NCI-H748 (cell line): ENCODE data around the gene COG2.
"Not testable (repeated sequence)": the region's sequence is repeated elsewhere in the genome, so short reads cannot be mapped to it uniquely, and the experiment has no call there.

Source experiments
- DNase-seq: peaks from one replicate; lab custom pipeline; 2025; ENCODE audit not compliant: unreplicated experiment; lab: John Stamatoyannopoulos, UW

Gene COG2, protein sequence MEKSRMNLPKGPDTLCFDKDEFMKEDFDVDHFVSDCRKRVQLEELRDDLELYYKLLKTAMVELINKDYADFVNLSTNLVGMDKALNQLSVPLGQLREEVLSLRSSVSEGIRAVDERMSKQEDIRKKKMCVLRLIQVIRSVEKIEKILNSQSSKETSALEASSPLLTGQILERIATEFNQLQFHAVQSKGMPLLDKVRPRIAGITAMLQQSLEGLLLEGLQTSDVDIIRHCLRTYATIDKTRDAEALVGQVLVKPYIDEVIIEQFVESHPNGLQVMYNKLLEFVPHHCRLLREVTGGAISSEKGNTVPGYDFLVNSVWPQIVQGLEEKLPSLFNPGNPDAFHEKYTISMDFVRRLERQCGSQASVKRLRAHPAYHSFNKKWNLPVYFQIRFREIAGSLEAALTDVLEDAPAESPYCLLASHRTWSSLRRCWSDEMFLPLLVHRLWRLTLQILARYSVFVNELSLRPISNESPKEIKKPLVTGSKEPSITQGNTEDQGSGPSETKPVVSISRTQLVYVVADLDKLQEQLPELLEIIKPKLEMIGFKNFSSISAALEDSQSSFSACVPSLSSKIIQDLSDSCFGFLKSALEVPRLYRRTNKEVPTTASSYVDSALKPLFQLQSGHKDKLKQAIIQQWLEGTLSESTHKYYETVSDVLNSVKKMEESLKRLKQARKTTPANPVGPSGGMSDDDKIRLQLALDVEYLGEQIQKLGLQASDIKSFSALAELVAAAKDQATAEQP

GRCh38 chr1:230642263-230642959, at the start of gene COG2:
COG2 (plus strand) TSS chr1:230642481; CDS start chr1:230642607, 126 bp downstream.
- DNase-seq = peak; percentile 92

GRCh38 chr1:230592848-230593414, 49.4 kb upstream of the COG2 start:
- no peak for DNase-seq

DNA sequence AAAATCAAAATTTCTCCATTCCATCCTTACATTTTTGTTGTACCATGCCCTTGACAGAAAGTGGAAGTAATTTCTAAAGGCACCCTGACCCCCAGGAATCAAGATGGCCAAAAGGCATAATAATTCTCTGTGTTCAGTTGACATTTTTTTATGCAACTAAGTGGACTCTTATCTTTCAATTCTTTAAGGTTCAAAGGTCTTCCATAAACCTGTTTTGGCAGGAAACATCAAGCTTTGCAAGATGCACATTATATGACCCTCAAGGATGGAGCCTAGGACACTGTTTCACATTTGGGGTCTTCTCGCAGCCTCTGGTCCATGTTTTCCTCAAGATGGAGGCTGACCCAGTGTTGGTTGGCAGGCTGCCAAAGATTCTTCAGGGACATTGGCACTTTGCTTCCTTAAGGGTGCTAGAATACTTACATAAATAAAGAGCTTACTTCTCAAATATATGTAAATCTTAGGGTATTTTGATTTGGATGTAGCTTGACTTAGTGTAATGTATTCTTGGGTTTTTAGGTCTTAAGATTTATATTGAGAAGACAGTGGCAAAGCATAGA, 48.0 kb upstream of the COG2 start:
- DNase-seq = no peak

DNA sequence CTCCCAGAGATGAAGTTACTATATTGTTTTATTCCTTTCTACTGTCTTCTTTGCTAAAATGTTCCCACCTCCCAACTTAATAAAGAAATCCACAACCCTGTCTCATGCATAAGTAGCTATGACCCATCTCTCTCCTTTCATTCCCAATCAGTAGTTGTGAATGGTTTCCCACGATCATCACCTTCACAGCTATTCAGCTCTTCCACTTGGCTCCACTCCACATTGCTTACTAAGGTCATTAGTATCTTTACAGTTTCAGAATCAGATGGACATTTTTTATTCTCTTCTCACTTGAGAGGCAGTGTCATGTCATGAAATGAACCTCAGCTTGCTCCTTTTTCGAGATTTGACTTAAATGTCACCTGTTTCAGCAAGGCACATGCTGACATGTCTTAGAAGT, 47.1 kb upstream of the COG2 start:
- DNase-seq = no peak

GRCh38 chr1:230596306-230596705, 46.0 kb upstream of the COG2 start:
- DNase-seq = no peak

GRCh38 chr1:230598745-230599144, 43.5 kb upstream of the COG2 start:
- no peak for DNase-seq

GRCh38 chr1:230599926-230600656, 42.2 kb upstream of the COG2 start:
- no peak for DNase-seq

DNA sequence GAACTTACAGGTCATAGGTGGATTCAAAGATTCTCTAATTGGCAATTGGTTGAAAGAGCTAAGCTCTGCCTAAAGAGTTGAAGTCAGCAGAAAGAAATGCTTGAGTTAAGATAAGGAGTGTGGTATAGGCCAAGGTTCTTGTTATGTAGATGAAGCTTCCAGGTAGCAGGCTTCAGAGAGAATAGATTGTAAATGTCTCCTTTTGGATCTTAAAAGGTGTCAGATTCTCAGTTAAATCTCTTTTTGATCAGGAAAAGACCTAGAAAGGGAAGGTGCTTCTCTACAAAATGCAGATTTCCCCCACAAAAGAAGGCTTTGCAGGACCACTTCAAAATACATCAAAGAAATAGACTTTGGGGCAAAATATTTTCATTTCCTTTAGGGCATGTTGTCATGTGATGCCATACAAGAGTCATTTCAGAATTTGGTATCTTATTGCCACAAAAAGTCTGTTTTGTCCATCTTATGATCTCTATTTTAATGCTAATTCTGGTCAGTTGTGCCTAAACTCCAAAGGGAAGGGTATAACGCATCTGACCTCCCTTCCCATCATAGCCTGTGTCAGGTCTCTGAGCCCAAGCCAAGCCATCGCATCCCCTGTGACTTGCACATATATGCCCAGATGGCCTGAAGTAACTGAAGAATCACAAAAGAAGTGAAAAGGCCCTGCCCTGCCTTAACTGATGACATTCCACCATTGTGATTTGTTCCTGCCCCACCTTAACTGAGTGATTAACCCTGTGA, 41.5 kb upstream of the COG2 start:
- not testable (repeated sequence) for DNase-seq

- peak; percentile 82 for DNase-seq
Observed at GRCh38 chr1:230609208-230609607, 33.1 kb upstream of the COG2 start.

GRCh38 chr1:230610589-230610988, 31.7 kb upstream of the COG2 start:
- DNase-seq = peak; percentile 85

DNA sequence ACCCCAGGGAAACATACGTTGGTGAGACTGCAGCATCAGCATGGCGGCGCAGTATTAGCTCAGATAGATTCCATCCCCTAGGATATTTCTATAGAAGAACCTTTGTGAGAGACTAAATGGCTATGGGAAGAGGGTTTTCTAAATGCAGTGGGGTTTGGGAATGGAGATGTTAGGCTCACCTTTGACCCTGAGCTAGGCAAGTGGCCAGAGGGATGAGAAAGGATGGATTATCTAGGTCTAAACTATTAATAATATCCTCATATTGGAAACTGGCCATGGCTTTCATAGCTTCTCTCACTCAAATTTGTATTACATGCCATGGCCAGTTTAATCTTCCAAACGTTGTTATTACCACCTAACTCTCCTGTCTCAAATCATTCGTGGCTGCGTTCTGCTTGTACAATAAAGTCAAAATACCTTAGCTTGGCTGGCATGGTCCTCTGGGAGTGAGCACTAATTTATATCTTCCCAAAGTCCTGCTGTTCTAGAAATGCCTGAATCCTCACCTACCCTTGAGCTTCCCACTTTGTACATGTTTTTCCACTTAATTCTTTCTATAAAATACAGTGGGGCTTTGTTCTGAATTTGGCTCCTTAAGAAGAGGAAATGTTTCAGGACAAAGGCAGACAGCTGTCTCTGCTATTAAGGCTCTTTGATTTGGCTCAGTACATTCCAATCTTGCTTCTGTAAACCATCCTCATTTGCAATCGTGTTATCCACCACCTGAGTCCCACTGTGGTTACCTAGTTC, 31.0 kb upstream of the COG2 start:
- peak; percentile 29 for DNase-seq

DNA sequence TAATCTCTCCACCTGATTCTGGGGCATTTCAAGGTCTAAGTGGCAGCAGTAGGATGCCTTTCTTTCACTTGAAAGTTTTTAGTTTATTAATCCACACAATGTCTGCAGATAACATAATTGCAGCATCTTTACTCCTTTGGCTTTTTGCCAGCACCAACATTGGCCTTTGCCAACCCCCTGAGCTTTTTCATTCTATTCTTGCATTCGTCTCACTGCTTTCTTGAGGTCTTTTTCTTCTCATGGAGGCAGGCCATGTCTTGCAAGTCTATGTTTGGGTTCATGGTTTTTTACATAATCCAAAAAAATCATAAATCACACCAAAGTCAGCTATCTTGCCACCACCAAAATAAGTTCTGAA, 30.4 kb upstream of the COG2 start:
- peak; percentile 29 for DNase-seq

DNA sequence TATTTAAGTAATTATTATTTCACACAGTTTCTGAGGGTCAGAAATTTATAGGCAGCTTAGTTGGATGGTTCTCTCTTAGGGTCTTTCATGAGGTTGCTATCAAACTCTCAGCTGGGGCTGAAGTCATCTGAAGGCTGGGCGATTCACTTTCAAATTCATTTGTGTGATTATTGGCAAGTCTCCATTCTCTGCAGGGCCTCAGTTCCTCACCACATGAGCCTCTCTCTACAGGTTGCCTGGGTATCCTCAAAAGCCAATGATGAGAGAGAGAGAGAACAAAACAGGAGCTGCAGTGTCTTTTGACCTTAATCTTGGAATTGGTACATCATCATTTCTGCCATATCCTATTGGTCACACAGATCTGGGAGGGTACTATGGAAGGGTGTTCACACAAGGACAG, 29.6 kb upstream of the COG2 start:
- DNase-seq = no peak

GRCh38 chr1:230614121-230614520, 28.2 kb upstream of the COG2 start:
- DNase-seq = no peak

GRCh38 chr1:230618537-230618936, 23.7 kb upstream of the COG2 start:
- no peak for DNase-seq

DNA sequence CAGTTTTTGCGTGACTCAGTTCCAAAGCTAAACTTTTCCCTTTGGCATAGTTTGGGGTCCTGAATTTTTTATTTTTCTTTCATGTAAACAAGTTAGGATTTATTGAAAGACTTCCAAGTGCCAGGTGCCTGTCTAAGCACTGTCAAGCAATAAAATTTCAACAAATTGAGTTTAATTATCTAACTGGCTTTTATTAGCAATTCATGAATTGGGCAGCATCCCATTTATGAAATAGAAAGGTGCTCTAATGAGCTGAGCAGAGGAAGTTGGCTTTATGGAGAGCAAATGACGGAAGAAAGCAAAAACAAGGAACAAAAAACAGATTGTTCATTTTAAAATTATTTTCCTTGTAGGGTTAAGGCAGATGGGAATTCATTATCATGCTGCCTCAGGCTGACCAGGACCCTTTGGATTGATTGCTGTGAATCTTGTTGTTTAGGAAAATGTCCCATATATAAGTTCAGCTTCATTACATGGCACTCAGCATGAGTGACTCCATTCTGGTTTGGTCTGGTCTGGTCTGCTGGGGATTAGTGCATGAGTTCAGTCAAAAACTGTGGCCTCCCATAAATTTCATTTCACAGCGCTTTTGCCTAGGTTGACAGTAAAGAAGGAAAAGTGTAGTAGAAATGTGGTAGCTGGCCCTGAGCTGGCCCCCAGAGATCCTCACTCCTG, 21.5 kb upstream of the COG2 start:
- DNase-seq = no peak

DNA sequence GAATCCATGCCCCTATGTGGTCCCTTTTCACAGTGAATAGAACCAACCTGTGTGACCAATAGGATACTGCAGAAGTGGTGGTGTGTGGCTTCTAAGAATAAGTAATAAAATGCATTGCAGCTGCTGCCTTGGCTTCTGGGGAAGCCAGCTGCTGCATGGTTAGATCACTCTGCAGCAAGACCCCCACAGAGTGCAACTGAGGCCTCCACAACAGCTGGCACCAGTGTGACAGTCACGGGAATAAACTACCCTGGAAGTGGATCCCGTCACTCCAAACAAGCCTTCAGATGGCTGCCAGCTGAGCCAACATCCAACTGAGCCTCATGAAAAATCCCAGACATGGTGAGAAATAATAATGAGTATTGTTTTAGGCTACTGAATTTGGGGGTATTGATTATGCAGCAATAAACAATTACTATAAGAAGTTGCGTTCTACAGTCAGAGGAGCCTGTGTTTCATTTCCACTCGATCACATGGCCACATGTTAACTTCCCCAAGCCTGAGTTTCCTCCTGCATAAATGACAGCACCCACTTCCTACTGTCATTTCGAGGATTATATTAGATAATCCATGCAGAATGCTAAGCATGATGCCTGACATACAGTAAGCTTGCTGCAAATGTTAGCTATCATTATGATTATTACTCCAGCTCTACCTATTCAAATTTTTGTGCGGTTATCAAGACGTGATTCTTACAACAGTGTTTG, 20.8 kb upstream of the COG2 start:
- no peak for DNase-seq

- no peak for DNase-seq
Observed at GRCh38 chr1:230622151-230622550, 20.1 kb upstream of the COG2 start.
